GM12801 (cell line): Measurements from ENCODE around the gene PPIF.

ENCODE experiments used
- CTCF ChIP-seq: IDR thresholded peaks from one replicate; pipeline ENCODE4 v1.5.1; 2011; ENCODE audit warnings: control low read depth; ENCODE audit not compliant: insufficient read length; ENCODE audit errors: extremely low read depth

PPIF gene

GRCh38 chr10:79304479-79305087 is 42.7 kb upstream of the PPIF start:
- TF ChIP-seq CTCF: no peak

GRCh38 chr10:79305515-79305914 is 41.8 kb upstream of the PPIF start:
- TF ChIP-seq CTCF: no peak

- TF ChIP-seq CTCF: no peak
These were observed 41.3 kb upstream of the PPIF start for GRCh38 chr10:79305988-79306387.

GRCh38 chr10:79306644-79307220 is 40.5 kb upstream of the PPIF start:
- no peak for TF ChIP-seq CTCF

- no peak for TF ChIP-seq CTCF
These were observed 39.3 kb upstream of the PPIF start for GRCh38 chr10:79308016-79308415.

- TF ChIP-seq CTCF: no peak
These were observed 38.2 kb upstream of the PPIF start for GRCh38 chr10:79308969-79309665.

- TF ChIP-seq CTCF: no peak
These were observed 36.9 kb upstream of the PPIF start for GRCh38 chr10:79310200-79310865.
